H7 (cell line): ENCODE results near the gene NBEA. TPM values are rescaled to one million over a fixed set of nuclear protein-coding genes. Genes with fewer than 3 reads are reported as not detected.

Experiments used
- DNase-seq: peaks from one replicate; pipeline ENCODE4 v3.0.0; 2012
- H3K27me3 ChIP-seq: 2 replicates; pipeline ENCODE4 v1.6.0; 2011; ENCODE audit warnings: mild to moderate bottlenecking, low read length; ENCODE audit not compliant: control insufficient read depth, insufficient read depth
- H3K36me3 ChIP-seq: replicated peaks from 2 replicates; pipeline ENCODE4 v1.5.1; 2011; ENCODE audit warnings: low read length; ENCODE audit not compliant: control insufficient read depth, insufficient read depth
- H3K4me3 ChIP-seq: 2 replicates; pipeline ENCODE4 v1.5.1; 2011; ENCODE audit warnings: low read depth, mild to moderate bottlenecking, control low read depth, low read length, moderate library complexity; ENCODE audit not compliant: insufficient read depth
- total RNA-seq: library from RNA; depleted of rRNA; stranded (reverse); fragments of >200 nt; shearing (Covaris generic); gene quantifications from 2 replicates; pipeline ENCODE4 v1.2.3, GENCODE V29; 2014

Gene NBEA
- total RNA-seq, 1 experiment from 2014 or later: 11.8 TPM

DNA sequence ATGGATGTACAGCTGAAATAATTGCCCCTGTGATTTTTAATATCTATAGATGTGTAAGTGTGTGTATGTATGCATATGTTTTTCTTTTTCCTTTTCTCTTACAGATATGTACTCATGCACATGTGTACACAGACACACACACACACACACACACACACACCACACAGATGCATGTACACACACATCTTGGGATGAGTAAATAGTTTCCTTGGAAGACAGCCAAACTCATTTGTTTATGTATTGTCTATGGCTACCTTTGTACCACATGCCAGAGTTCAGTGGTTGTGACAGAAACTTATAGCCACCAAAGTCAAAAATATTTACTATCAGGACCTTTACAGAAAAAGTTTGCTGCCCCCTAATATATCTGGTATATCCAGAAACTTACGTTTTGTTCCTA, 341.8 kb downstream of the NBEA start:
- no peak for DNase-seq
- Histone ChIP-seq H3K4me3 (no peak overlapping the region), H3K27me3 (no peaks in the 10 kb centered on the region), H3K36me3 (no peaks in the 10 kb centered on the region)

- H3K36me3 ChIP-seq: no peaks in the 10 kb centered on the region
- no peak overlapping the region for H3K4me3 ChIP-seq
- DNase-seq: no peak
- no peaks in the 10 kb centered on the region for H3K27me3 ChIP-seq
Observed at GRCh38 chr13:35285677-35286076, 343.6 kb downstream of the NBEA start.

DNA sequence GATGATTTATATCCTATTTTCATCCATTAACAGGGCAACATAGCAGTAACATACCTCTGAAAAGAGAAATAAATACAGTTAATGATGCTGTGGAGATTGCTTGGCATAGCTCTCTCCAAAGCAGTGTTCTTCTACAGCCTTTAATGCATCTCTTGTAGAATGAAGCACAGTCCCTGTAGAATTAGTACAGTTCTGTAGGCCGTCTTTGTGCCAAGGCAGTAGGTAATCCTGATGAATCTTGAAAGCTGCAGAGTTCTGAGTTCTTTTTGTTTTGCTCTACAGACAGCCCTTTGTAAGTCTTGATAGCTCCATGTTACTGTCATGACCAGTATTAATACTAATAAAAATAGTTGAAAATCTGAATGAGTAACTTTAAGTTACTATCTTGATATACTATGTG, 350.3 kb downstream of the NBEA start:
- Histone ChIP-seq H3K27me3 (no peaks in the 10 kb centered on the region), H3K4me3 (no peak overlapping the region), H3K36me3 (no peaks in the 10 kb centered on the region)
- DNase-seq: no peak

DNA sequence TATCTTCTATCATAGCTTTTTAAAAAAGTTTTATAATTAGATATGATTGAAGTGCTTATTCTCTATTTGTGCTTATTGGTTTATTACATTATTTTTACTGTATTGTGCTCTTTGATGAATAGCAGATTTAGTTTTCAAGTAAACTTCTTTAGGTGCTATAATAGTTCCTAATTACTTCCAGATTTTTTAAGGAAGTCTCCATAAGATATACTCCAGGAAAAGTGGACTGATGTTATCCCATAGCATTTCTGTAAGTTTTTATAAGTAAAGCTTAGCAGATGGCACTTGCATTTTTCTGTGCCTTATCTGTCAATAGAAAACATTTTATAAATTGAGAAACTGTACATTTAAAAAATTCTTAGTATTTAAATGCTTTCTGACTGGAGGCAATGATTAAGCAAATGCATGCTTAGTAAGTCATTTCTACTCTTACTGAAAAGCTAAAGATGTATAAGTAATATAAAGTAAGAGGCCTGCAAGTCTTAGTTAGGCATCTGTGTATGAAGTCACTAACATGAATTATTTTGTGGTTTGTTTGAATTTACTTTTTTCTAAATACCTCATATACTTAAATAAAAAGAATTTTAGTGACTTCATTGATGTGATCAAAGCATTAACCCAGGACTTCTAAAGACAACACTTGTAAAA, 351.6 kb downstream of the NBEA start:
- Histone ChIP-seq H3K4me3 (no peak overlapping the region), H3K36me3 (no peaks in the 10 kb centered on the region), H3K27me3 (no peaks in the 10 kb centered on the region)
- DNase-seq: no peak

DNA sequence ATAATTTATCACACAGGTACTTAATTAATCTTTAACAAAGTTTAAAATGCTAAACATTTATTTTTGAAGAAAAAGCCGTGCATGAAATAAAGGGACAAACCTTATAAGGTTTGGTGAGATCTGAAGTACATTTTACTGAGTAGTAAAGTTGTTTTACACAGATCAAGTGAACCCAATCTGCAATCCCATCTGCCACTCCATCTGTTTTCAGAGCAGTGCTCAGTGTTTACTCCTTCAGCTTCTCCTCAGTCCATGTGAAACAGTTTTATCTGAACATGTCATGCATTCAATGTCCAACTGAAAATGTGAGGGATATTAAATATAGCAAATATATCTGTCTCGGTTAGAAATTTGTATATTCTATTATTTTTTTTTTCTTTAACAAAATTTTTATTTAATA, 367.6 kb downstream of the NBEA start:
- Histone ChIP-seq H3K27me3 (no peaks in the 10 kb centered on the region), H3K4me3 (no peak overlapping the region), H3K36me3 (no peaks in the 10 kb centered on the region)
- DNase-seq: no peak

- no peak for DNase-seq
- no peaks in the 10 kb centered on the region for H3K36me3 ChIP-seq
- no peak overlapping the region for H3K4me3 ChIP-seq
- H3K27me3 ChIP-seq: no peaks in the 10 kb centered on the region
Observed at GRCh38 chr13:35332134-35332533, 390.1 kb downstream of the NBEA start.

DNA sequence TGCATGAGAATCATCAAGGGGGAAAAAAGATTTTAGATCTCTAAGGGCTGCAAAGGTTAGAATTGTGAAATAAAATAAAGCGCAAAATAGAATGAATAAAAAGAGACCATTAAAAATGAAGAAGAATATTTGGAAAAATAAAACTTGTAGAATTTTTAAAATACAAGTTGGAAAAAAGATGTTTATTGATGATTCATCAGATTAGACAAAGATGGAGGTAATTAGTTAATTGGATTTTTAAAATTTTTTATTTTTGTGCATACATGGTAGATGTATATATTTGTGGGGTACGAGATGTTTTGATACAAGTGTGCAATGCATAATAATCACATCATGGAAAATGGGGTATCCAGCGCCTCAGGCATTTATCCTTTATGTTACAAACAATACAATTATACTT, 391.1 kb downstream of the NBEA start:
- H3K27me3 ChIP-seq: no peaks in the 10 kb centered on the region
- no peak for DNase-seq
- H3K36me3 ChIP-seq: no peaks in the 10 kb centered on the region
- no peak overlapping the region for H3K4me3 ChIP-seq

- no peak overlapping the region for H3K4me3 ChIP-seq
Observed at GRCh38 chr13:35342440-35342839, 400.4 kb downstream of the NBEA start.

DNA sequence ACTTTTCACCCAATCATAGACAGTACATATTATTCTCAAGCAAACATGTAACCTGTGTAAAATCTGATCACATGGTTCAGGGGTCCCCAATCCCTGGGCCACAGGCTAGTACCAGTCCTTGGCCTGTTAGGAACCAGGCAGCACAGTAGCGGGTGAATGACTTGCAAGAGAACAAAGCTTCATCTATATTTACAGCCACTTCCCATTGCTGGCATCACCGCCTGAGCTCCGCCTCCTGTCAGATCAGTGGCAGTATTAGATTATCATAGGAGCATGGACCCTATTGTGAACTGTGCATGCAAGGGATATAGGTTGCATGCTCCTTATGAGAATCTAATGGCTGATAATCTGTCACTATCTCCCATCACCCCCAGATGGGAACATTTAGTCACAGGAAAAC, 401.3 kb downstream of the NBEA start:
- Histone ChIP-seq H3K36me3 (no peaks in the 10 kb centered on the region), H3K27me3 (no peaks in the 10 kb centered on the region), H3K4me3 (no peak overlapping the region)
- no peak for DNase-seq

More at GRCh38 chr13:35342440-35342839, 400.4 kb downstream of the NBEA start:
- Histone ChIP-seq H3K27me3 (no peaks in the 10 kb centered on the region), H3K36me3 (no peaks in the 10 kb centered on the region)
- no peak for DNase-seq

GRCh38 chr13:35345992-35346391, 403.9 kb downstream of the NBEA start:
- no peak for DNase-seq
- H3K27me3 ChIP-seq: no peaks in the 10 kb centered on the region

GRCh38 chr13:35346494-35346893, 404.4 kb downstream of the NBEA start:
- Histone ChIP-seq H3K4me3 (no peak overlapping the region), H3K36me3 (no peaks in the 10 kb centered on the region), H3K27me3 (no peaks in the 10 kb centered on the region)
- DNase-seq: no peak

More at GRCh38 chr13:35345992-35346391, 403.9 kb downstream of the NBEA start:
- Histone ChIP-seq H3K4me3 (no peak overlapping the region), H3K36me3 (no peaks in the 10 kb centered on the region)

DNA sequence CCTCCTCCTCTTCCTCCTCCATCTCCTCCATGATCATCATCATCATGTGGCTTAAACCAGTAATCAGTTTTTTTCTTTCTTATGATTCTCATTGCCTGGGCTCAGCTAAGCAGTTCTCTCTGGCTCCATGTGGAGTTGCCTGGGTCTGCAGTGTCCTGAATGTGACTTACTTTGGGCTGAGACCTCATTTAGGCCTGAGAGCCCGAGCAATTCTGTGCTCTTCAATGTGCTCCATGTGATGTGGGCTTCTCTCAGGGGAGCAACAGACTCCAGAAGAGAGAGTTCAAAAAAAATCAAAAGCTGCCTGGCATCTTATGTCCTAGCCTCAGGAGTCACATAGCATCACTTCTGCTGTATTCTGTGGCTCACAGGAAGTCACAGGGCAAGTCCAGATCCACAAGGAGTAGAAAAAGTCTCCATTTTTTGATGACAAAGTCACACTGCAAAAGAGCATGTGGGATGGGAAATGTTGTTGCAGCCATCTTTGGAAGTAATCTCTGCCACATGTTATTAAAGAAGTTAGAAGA, 405.7 kb downstream of the NBEA start:
- no peaks in the 10 kb centered on the region for H3K36me3 ChIP-seq
- no peak overlapping the region for H3K4me3 ChIP-seq
- no peak for DNase-seq
- H3K27me3 ChIP-seq: no peaks in the 10 kb centered on the region

- Histone ChIP-seq H3K27me3 (no peaks in the 10 kb centered on the region), H3K36me3 (no peaks in the 10 kb centered on the region), H3K4me3 (no peak overlapping the region)
- no peak for DNase-seq
Observed at GRCh38 chr13:35349052-35349451, 407.0 kb downstream of the NBEA start.

DNA sequence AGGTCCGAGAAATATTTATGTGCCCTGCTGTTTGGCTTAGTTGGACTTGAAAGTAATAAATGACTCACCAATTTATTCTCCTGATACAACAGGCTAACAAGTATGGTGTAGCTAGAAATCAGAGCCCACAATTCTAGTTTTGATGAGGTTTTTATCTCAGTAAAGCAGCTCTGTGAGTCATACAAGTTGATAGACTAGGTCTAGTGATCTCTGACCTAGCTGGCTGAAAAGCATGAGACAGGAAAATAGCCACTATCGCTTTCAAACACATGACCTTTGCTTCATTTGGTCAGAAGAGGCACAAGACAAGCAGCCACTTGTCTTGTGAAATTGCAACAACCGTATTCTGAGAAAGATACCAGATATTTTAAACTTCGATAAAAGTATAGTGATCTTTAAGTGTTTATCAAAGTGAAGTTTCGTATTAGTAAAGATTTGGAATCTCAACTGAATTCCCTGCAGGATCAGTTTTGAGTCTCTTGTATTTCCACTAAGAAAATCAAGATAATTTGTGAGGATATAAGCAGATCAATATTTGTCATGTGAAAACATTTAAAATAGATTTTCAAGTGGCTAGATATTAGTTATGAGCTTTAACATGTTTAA, 407.7 kb downstream of the NBEA start:
- Histone ChIP-seq H3K4me3 (no peak overlapping the region), H3K36me3 (no peaks in the 10 kb centered on the region), H3K27me3 (no peaks in the 10 kb centered on the region)
- DNase-seq: no peak

DNA sequence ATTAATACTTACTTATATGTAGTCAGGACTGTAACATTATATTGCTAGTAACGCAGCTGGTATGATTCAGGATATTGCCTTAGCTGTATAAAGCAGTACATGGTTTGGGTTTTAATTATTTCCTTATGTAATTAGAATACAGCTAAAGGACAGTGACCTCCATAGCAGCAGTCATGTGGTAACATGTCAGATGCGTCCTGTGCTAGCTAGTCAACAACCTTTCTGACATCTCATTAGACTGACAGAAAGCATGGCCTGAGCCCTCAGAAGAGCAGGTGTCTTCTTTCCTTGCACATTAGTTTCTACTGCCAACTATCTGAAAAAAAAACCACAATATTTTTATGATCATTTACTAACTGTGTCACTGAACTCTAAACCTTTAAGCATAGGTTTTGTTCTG, 412.2 kb downstream of the NBEA start:
- H3K36me3 ChIP-seq: no peaks in the 10 kb centered on the region
- no peak for DNase-seq
- no peaks in the 10 kb centered on the region for H3K27me3 ChIP-seq
- no peak overlapping the region for H3K4me3 ChIP-seq
